Trophoblast cell (in vitro differentiated cells and primary cell): ENCODE data around the gene EPB41L1.

Experiments
- DNase-seq, 2 donors: peaks; one replicate each; pipeline ENCODE4 v3.0.0-alpha.2; 2016
- H2AFZ ChIP-seq: 2 replicates; pipeline ENCODE4 v1.6.1; 2013; ENCODE audit warnings: low read length, moderate library complexity, mild to moderate bottlenecking; ENCODE audit not compliant: insufficient read depth, poor library complexity
- H2AK5ac ChIP-seq: 2 replicates; pipeline ENCODE4 v1.6.1; 2013; ENCODE audit warnings: mild to moderate bottlenecking, low read length
- H2BK120ac ChIP-seq: 2 replicates; pipeline ENCODE4 v1.6.1; 2013; ENCODE audit warnings: low read length, mild to moderate bottlenecking, moderate library complexity; ENCODE audit not compliant: insufficient read depth, poor library complexity
- H2BK12ac ChIP-seq: 2 replicates; pipeline ENCODE4 v1.6.1; 2013; ENCODE audit warnings: mild to moderate bottlenecking, low read length, moderate library complexity
- H2BK5ac ChIP-seq: 2 replicates; pipeline ENCODE4 v1.6.1; 2013; ENCODE audit warnings: low read length, low read depth, moderate library complexity, mild to moderate bottlenecking; ENCODE audit not compliant: poor library complexity
- H3K14ac ChIP-seq: 2 replicates; pipeline ENCODE4 v1.6.1; 2013; ENCODE audit warnings: mild to moderate bottlenecking, low read length
- H3K18ac ChIP-seq: 2 replicates; pipeline ENCODE4 v1.6.1; 2013; ENCODE audit warnings: mild to moderate bottlenecking, low read length
- H3K23ac ChIP-seq: 2 replicates; pipeline ENCODE4 v1.6.1; 2013; ENCODE audit warnings: low read length
- H3K27ac ChIP-seq: 2 replicates; pipeline ENCODE4 v1.5.1; 2013; ENCODE audit warnings: low read depth, mild to moderate bottlenecking, inconsistent platforms, low read length, moderate library complexity
- H3K27me3 ChIP-seq: 2 replicates; pipeline ENCODE4 v1.6.1; 2013; ENCODE audit warnings: inconsistent platforms, mild to moderate bottlenecking, low read length, moderate library complexity; ENCODE audit not compliant: insufficient read depth
- H3K36me3 ChIP-seq, 2 experiments: 1 replicate in 1 of 2; 2 replicates in 1 of 2; pipeline ENCODE4 v1.6.1; 2013; ENCODE audit warnings: low read length in 2 of 2, mild to moderate bottlenecking in 2 of 2, moderate library complexity in 1 of 2; ENCODE audit not compliant: insufficient read depth in 2 of 2, control insufficient read depth in 1 of 2
- H3K4ac ChIP-seq: 2 replicates; pipeline ENCODE4 v1.6.1; 2013; ENCODE audit warnings: low read depth, mild to moderate bottlenecking, low read length, moderate library complexity
- H3K4me1 ChIP-seq, 2 experiments: 1 replicate in 1 of 2; 2 replicates in 1 of 2; pipeline ENCODE4 v1.6.1; 2013; ENCODE audit warnings: low read length in 2 of 2, mild to moderate bottlenecking in 2 of 2, moderate library complexity in 1 of 2; ENCODE audit not compliant: insufficient read depth in 2 of 2, control insufficient read depth in 1 of 2
- H3K4me2 ChIP-seq: 2 replicates; pipeline ENCODE4 v1.6.1; 2013; ENCODE audit warnings: inconsistent platforms, mild to moderate bottlenecking, low read length, moderate library complexity
- H3K4me3 ChIP-seq: 2 replicates; pipeline ENCODE4 v1.5.1; 2013; ENCODE audit warnings: mild to moderate bottlenecking, low read depth, low read length, inconsistent platforms
- H3K79me1 ChIP-seq: one replicate; pipeline ENCODE4 v1.6.1; 2013; ENCODE audit warnings: low read length
- H3K79me2 ChIP-seq: 2 replicates; pipeline ENCODE4 v1.6.1; 2013; ENCODE audit warnings: low read length, mild to moderate bottlenecking; ENCODE audit not compliant: control insufficient read depth, insufficient read depth, poor library complexity
- H3K9ac ChIP-seq: 2 replicates; pipeline ENCODE4 v1.6.1; 2013; ENCODE audit warnings: mild to moderate bottlenecking, low read length
- H3K9me3 ChIP-seq: 2 replicates; pipeline ENCODE4 v1.6.1; 2013; ENCODE audit warnings: low read depth, mild to moderate bottlenecking, control low read depth, inconsistent platforms, low read length; ENCODE audit not compliant: insufficient read depth
- H4K12ac ChIP-seq: 2 replicates; pipeline ENCODE4 v1.6.1; 2013; ENCODE audit warnings: low read depth, mild to moderate bottlenecking, low read length, moderate library complexity
- H4K8ac ChIP-seq: 2 replicates; pipeline ENCODE4 v1.6.1; 2013; ENCODE audit warnings: low read depth, mild to moderate bottlenecking, low read length, moderate library complexity
- H4K91ac ChIP-seq: one replicate; pipeline ENCODE4 v1.6.1; 2013; ENCODE audit warnings: low read depth, mild to moderate bottlenecking, low read length, moderate library complexity
- WGBS: extraction: QIAGEN DNeasy Blood & Tissue Kit; methylation state at CpG from one replicate; pipeline ENCODE4 v1.1.7; 2013; ENCODE audit warnings: missing lambda C conversion rate; ENCODE audit not compliant: insufficient read length, insufficient coverage; ENCODE audit errors: extremely low coverage; 5-methylcytosine and 5-hydroxymethylcytosine counted together

Gene EPB41L1

DNA sequence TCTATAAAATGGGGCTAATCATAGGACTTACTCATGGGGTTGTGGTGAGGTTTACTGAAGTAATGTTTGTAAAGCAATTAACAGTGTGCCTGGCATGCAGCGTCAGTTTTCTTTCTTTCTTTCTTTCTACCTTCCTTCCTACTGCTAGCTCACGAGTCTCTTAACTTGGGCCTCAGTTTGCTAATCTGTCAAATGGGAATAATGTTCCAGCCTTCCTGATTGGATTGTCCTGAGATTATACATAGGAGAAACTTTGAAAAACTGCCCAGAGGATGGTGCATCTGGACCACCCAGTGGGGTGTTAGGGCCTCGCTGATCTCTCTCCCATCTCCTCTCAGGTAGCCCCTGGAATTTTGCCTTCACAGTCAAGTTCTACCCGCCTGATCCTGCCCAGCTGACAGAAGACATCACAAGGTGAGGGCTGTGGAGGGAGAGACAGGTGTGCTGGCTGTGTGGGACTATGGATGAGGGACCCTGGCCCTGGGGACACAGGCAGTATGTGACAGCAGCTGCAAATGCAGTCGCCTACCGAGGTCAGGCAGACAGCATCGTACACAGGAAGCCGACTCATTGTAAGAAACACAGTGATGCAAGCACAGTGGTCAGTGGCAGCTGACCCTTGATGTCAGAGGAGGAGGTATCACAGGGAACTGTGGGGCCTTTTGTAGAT lies 27.5 kb downstream of the EPB41L1 start:
- Histone ChIP-seq H3K4me3 (no peak overlapping the region), H2BK12ac (no peak overlapping the region), H3K23ac (no peak overlapping the region), H4K91ac (no peak overlapping the region), H3K14ac (no peak overlapping the region), H3K27me3 (no peaks in the 10 kb centered on the region), H2AK5ac (no peak overlapping the region), H3K27ac (no peak overlapping the region), H3K4me2 (no peak overlapping the region), H3K79me1 (no peaks in the 10 kb centered on the region), H3K79me2 (no peaks in the 10 kb centered on the region), H3K4me1 (no peaks in the 10 kb centered on the region), H4K12ac (no peak overlapping the region), H3K9ac (no peak overlapping the region), H2AFZ (no peak overlapping the region), H3K36me3 (no peaks in the 10 kb centered on the region), H3K18ac (no peak overlapping the region), H2BK120ac (no peak overlapping the region), H4K8ac (no peak overlapping the region), H3K4ac (no peak overlapping the region), H3K9me3 (no peaks in the 10 kb centered on the region), H2BK5ac (no peak overlapping the region)
- WGBS = no CpG with 5 or more reads among the region's 8 CpGs
- DNase-seq = no peak

DNA sequence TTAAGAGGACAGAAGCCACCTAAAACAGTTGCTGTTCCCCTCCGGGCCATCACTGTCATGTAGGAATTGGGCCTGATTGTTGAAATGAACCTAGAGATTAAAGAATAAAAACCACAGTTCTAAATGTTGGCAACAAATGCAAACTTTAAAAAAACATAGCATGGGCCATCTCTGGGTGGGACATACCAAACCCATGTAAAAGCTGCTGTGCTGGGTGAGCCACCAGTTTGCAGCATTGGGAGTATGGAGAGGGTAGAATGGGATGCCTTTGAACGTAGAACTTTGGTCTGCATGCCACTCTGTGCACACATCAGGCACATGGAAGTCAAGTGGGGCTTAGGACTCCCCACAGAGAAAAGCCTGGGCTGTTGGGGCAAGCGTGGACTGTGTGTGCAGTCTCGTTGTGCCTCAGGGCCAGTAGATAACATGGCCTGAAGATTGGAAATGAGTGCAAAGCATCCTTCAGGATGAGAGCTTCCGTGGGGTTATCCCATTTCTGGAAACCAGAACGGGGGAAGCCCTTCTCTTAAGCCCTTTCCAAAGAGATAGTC lies 28.1 kb downstream of the EPB41L1 start:
- WGBS = no CpG with 5 or more reads among the region's 6 CpGs
- no peak overlapping the region for H4K8ac ChIP-seq
- no peak overlapping the region for H4K12ac ChIP-seq
- no peaks in the 10 kb centered on the region for H3K36me3 ChIP-seq
- H3K27me3 ChIP-seq = no peaks in the 10 kb centered on the region
- H2AK5ac ChIP-seq = no peak overlapping the region
- DNase-seq = no peak
- H2BK5ac ChIP-seq = no peak overlapping the region
- no peaks in the 10 kb centered on the region for H3K9me3 ChIP-seq
- no peak overlapping the region for H3K14ac ChIP-seq
- H3K79me1 ChIP-seq = no peaks in the 10 kb centered on the region
- H2BK12ac ChIP-seq = no peak overlapping the region
- no peak overlapping the region for H4K91ac ChIP-seq
- H3K9ac ChIP-seq = no peak overlapping the region
- no peaks in the 10 kb centered on the region for H3K79me2 ChIP-seq
- H3K18ac ChIP-seq = no peak overlapping the region
- no peak overlapping the region for H3K23ac ChIP-seq
- no peak overlapping the region for H3K4me2 ChIP-seq
- no peak overlapping the region for H2BK120ac ChIP-seq
- H3K4ac ChIP-seq = no peak overlapping the region
- H3K27ac ChIP-seq = no peak overlapping the region
- H3K4me1 ChIP-seq = no peaks in the 10 kb centered on the region
- H2AFZ ChIP-seq = no peak overlapping the region
- no peak overlapping the region for H3K4me3 ChIP-seq

DNA sequence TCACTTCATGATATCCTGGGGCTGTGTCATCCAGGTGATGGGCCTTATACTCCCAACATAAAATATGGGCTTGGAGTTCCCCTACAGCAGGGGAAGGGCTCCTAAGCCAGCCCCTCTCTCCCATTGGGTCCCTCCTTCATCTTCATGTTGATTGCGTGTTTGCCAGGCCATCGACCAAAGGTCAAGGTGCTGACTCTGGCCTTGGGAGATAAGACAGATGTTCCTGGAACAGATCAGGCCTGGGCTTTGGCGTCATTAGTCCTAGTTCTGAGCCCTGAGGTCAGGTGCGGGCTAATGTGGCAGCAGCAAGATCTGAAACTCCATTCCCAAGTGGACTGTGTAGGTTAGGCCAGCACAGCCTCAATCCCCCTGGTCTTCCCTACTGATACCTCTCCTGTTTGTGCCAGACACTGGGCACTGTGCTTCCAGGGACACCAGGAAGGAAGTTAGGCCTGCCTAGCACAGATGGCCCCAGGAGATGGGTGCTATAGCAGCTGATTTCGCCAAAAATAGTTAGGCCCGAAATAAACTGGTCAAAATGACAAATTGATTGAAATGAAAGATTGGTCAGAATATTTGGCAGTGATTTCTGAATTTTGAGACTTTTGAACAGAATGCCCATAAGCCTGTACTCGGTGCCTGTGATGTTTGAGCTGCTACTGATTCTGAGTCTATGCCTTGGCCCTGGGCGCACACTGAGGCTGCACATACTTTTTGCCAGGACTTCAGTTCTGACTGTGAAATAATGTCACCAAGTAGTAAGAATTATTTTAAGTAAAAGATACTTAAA lies 28.8 kb downstream of the EPB41L1 start:
- no peak overlapping the region for H2AK5ac ChIP-seq
- H4K12ac ChIP-seq = no peak overlapping the region
- H2BK120ac ChIP-seq = no peak overlapping the region
- no peak overlapping the region for H3K18ac ChIP-seq
- no peaks in the 10 kb centered on the region for H3K36me3 ChIP-seq
- no peaks in the 10 kb centered on the region for H3K79me1 ChIP-seq
- no peak overlapping the region for H3K9ac ChIP-seq
- H2AFZ ChIP-seq = no peak overlapping the region
- no CpG with 5 or more reads among the region's 8 CpGs for WGBS
- H3K4me3 ChIP-seq = no peak overlapping the region
- no peak overlapping the region for H3K4ac ChIP-seq
- no peaks in the 10 kb centered on the region for H3K79me2 ChIP-seq
- no peak overlapping the region for H3K4me2 ChIP-seq
- H3K14ac ChIP-seq = no peak overlapping the region
- H3K27ac ChIP-seq = no peak overlapping the region
- no peaks in the 10 kb centered on the region for H3K9me3 ChIP-seq
- no peaks in the 10 kb centered on the region for H3K4me1 ChIP-seq
- no peak overlapping the region for H2BK5ac ChIP-seq
- no peaks in the 10 kb centered on the region for H3K27me3 ChIP-seq
- no peak overlapping the region for H4K8ac ChIP-seq
- H3K23ac ChIP-seq = no peak overlapping the region
- H2BK12ac ChIP-seq = no peak overlapping the region
- DNase-seq = no peak
- no peak overlapping the region for H4K91ac ChIP-seq

DNA sequence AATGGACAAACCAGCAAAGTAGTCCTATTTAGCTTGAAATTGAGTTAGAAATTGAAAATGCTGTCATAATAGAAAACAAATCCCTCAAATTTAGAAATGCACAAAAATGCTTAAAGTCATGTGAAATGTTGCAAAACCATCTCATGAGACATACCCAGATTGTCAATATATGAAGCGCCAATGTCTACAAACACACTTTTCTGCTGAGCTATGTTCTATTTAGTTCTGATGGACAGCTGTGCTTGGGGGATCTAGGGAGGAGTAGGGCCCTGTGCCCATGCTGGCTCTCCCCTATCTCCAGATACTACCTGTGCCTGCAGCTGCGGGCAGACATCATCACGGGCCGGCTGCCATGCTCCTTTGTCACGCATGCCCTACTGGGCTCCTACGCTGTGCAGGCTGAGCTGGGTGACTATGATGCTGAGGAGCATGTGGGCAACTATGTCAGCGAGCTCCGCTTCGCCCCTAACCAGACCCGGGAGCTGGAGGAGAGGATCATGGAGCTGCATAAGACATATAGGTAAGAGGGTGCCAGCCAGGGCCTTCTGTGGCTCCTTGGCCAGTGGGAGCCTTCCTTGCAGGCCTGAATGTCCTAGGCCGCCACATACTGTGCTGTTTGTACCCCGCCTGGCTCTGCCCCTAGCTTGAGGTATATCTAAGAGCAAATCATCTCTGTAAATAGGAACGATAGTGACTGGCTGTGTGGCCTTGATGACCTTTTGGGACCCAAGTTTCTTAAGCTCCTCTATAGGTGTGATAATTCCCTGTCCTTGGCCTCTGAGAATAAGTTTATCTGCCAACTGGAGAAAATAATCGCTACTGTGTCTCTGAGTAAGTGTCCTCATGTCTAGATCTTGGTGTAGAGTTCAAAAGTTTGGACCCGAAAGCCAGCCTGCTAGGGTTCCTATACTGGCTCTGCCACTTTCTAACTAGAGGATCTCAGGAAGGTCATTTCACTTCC lies 30.6 kb downstream of the EPB41L1 start:
- Histone ChIP-seq H2AK5ac (no peak overlapping the region), H3K4me1 (no peaks in the 10 kb centered on the region), H3K36me3 (no peaks in the 10 kb centered on the region), H3K23ac (no peak overlapping the region), H4K8ac (no peak overlapping the region), H3K9me3 (no peaks in the 10 kb centered on the region), H2AFZ (no peak overlapping the region), H3K79me2 (no peaks in the 10 kb centered on the region), H2BK12ac (no peak overlapping the region), H3K4ac (no peak overlapping the region), H3K79me1 (no peaks in the 10 kb centered on the region), H3K18ac (no peak overlapping the region), H3K4me3 (no peak overlapping the region), H3K14ac (no peak overlapping the region), H2BK5ac (no peak overlapping the region), H3K4me2 (no peak overlapping the region), H3K27me3 (no peaks in the 10 kb centered on the region), H3K9ac (no peak overlapping the region), H3K27ac (no peak overlapping the region), H4K91ac (no peak overlapping the region), H2BK120ac (no peak overlapping the region), H4K12ac (no peak overlapping the region)
- no peak for DNase-seq
- no CpG with 5 or more reads among the region's 15 CpGs for WGBS
